ENCODE results near the gene LZTS3.

GRCh38 chr20:3158968-3159431 is 14.3 kb downstream of the LZTS3 start:
- no peak for TF ChIP-seq EZH2 (IDR thresholded peaks at IDR 0.05; ENCODE audit: borderline replicate concordance, low read depth, low read length, poor library complexity, severe bottlenecking)
- no peak for TF ChIP-seq CTCF (conservative IDR thresholded peaks at IDR 0.05; ENCODE audit: low read depth, low read length)

Measured in A673 (cell line).